ENCODE measurements around the gene TXNDC17.

- TF ChIP-seq CTCF (IDR thresholded peaks at IDR 0.05) (no peak), ZFX (IDR thresholded peaks at IDR 0.05; ENCODE audit: borderline replicate concordance) (no peak)
Measured at GRCh38 chr17:6684881-6685767, 44.3 kb downstream of the TXNDC17 start.
